Transverse colon (tissue), 3 donors: Measurements from ENCODE around the gene PLPPR3.

Experiments
- CTCF ChIP-seq, 5 experiments: fragments of 200-600 bp in 3 of 5; fragments of 450-650 bp in 2 of 5; sonication (generic) in 3 of 5; IDR thresholded peaks; 1 replicate in 2 of 5; 2 replicates in 3 of 5; pipeline ENCODE4 v1.5.1; 2016 to 2017; ENCODE audit warnings: antibody characterized with exemption in 5 of 5, inconsistent platforms in 3 of 5, mild to moderate bottlenecking in 2 of 5, moderate library complexity in 1 of 5
- EP300 ChIP-seq: sonication (generic); formaldehyde crosslinking; IDR thresholded peaks from one replicate; pipeline ENCODE4 v1.6.1; 2017; ENCODE audit warnings: antibody characterized with exemption, low read depth

- TF ChIP-seq CTCF (IDR thresholded peaks at IDR 0.05) (no peak), EP300 (no peak)
These were observed 10.2 kb downstream of the PLPPR3 start for GRCh38 chr19:811506-812048.
